Dendritic cell treated with granulocyte-macrophage colony-stimulating factor and Interleukin-4, amounts not matched to agents 40 ng/mL and 50 ng/mL, for 4 days (primary cell): Measurements from ENCODE around the gene MINAR1.

ENCODE experiments used
- H3K27ac Mint-ChIP-seq: one replicate; pipeline ENCODE4 v1.8.0; 2022; ENCODE audit warnings: mild to moderate bottlenecking, mixed read lengths
- H3K27me3 Mint-ChIP-seq: one replicate; pipeline ENCODE4 v1.8.0; 2022; ENCODE audit warnings: mild to moderate bottlenecking, mixed read lengths
- H3K36me3 Mint-ChIP-seq: one replicate; pipeline ENCODE4 v1.8.0; 2022; ENCODE audit warnings: low read depth, mixed read lengths
- H3K4me1 Mint-ChIP-seq: one replicate; pipeline ENCODE4 v1.8.0; 2022; ENCODE audit warnings: low read depth, mixed read lengths
- H3K4me3 Mint-ChIP-seq: one replicate; pipeline ENCODE4 v1.8.0; 2022; ENCODE audit warnings: mild to moderate bottlenecking, moderate library complexity, mixed read lengths
- H3K9me3 Mint-ChIP-seq: one replicate; pipeline ENCODE4 v1.8.0; 2022; ENCODE audit warnings: mixed read lengths
- intact Hi-C: fragments of 100-400 bp; cut with micrococcal nuclease; formaldehyde crosslinking; loops from one replicate; pipeline ENCODE4 v1.15.0; 2022

MINAR1 gene

DNA sequence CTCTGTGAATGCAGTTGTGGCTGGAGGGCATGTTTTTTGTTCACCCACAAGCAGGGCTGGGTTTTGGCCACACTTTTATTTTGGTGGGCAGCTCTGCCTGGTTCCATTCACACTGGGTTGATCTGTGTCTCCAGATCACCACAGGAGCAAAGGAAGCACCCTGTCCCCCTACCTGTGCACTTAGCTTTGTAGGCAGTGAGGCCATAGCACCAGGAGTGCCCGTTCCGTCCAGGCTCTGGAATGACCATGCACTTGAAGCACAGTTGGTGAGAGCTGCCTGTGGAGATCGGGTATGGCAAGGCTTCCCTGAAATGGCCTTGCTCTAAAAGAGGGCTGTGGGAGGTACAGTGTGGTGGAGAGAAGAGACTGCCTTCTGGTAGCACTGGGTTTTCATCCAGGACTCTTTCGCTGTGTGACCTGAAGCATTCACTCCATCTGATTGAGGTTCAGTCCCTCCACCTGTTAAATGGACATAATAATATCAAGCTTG is 31.7 kb downstream of the MINAR1 start:
- no peak overlapping the region for H3K27ac Mint-ChIP-seq
- intact Hi-C loops = no loop called here
- no peaks in the 10 kb centered on the region for H3K36me3 Mint-ChIP-seq

DNA sequence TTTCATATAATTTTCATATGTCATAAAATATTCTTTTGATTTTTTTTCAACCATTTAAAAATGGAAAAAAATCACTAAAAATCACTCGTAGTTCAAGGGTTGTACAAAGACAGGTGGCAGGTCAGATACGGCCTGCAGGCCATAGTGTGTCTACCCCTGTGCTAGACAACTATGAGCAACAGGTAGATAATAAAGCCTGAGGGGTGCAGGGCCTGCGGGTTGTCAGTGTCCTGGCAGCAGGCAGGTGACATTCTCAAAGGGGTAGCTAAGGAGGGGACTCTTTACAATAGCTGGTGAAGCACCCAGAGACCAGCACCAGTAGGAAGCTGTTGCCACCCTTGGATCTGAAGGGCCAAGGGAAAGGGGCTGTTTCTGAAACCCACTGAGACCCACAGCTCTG is 34.4 kb downstream of the MINAR1 start:
- Mint-ChIP-seq H3K4me1 (no peaks in the 10 kb centered on the region), H3K9me3 (no peaks in the 10 kb centered on the region), H3K4me3 (no peak overlapping the region), H3K27me3 (peaks cover 2% of the 10 kb centered on the region), H3K36me3 (no peaks in the 10 kb centered on the region), H3K27ac (no peak overlapping the region)
- intact Hi-C loops = no loop called here

More for the DNA sequence above, 31.7 kb downstream of the MINAR1 start:
- Mint-ChIP-seq H3K9me3 (no peaks in the 10 kb centered on the region), H3K27me3 (no peaks in the 10 kb centered on the region), H3K4me1 (no peaks in the 10 kb centered on the region), H3K4me3 (no peak overlapping the region)

DNA sequence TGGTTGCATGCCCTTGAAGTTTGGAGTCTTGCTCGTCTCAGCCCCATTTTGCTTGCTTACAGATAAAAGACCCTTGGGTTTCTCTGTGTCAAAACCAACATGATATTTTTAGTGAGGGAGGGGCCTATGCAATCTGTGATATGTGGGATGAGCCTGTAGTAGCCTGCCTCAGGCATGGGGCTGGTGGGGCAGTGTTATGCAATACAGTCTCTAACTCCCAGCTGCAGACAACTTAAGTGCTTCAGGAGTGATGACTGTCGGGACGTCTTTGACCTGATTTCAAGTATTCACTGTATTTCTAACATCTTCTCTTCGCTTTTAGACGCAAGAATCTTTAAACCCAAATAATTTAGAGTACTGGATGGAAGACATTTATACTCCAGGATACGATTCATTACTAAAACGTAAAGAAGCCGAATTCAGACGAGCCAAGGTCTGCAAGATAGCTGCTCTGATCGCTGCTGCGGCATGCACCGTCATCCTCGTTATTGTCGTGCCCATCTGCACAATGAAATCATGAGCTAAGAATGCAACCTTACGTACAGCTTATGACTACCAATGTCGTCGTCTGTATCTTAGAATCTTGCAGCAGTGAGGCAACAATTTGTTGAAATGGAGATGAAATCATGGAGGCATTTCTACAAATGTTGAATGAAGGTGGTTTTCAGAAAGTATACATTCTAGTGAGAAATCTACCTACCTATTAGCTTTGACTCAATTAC is 35.9 kb downstream of the MINAR1 start:
- Mint-ChIP-seq H3K36me3 (no peaks in the 10 kb centered on the region), H3K27ac (no peak overlapping the region), H3K9me3 (no peaks in the 10 kb centered on the region), H3K27me3 (peaks cover 2% of the 10 kb centered on the region), H3K4me1 (no peaks in the 10 kb centered on the region), H3K4me3 (no peak overlapping the region)
- intact Hi-C loops = no loop called here

DNA sequence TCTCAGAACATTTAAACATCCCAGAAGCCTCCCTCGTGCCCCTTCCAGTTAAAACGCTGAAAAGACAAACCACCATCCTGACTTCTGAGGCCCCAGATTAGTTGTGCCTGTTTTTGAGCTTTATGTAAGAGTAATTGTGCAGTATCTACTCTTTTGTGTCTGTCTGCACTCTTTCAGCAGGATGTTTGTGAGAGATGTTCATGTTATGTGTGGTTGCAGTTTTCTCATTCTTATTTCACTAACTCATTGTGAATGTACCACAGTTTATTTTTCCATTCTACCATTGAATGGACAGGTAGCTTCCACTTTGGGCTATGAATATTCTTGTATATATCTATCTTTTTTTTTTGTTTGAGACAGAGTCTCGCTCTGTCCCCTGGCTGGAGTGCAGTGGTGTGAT is 40.3 kb downstream of the MINAR1 start:
- Mint-ChIP-seq H3K4me3 (no peak overlapping the region), H3K27ac (no peak overlapping the region), H3K9me3 (no peaks in the 10 kb centered on the region), H3K27me3 (peaks cover 6% of the 10 kb centered on the region), H3K4me1 (no peaks in the 10 kb centered on the region), H3K36me3 (no peaks in the 10 kb centered on the region)
- intact Hi-C loops = no loop called here

DNA sequence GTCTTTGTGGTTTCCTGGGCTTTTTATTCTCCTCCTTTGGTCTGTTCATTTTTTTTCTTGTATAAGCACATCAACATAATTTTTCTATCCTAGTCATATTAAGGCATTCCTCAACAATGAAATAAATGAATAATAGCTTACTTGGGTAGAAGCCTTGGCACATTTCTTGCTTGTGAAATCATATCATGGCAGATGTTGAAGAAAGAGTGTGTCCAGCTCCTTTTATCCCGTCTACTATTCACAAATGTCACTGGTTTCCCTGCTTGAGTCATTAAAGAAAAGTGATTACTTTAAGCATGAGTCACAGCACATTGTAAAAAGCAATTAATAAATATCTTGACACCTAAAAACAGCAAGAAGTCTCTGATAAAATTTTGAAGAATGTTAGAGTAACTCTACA is 42.1 kb downstream of the MINAR1 start:
- Mint-ChIP-seq H3K27me3 (peaks cover 6% of the 10 kb centered on the region), H3K4me3 (no peak overlapping the region), H3K4me1 (no peaks in the 10 kb centered on the region), H3K27ac (no peak overlapping the region), H3K36me3 (no peaks in the 10 kb centered on the region), H3K9me3 (no peaks in the 10 kb centered on the region)
- intact Hi-C loops = no loop called here

DNA sequence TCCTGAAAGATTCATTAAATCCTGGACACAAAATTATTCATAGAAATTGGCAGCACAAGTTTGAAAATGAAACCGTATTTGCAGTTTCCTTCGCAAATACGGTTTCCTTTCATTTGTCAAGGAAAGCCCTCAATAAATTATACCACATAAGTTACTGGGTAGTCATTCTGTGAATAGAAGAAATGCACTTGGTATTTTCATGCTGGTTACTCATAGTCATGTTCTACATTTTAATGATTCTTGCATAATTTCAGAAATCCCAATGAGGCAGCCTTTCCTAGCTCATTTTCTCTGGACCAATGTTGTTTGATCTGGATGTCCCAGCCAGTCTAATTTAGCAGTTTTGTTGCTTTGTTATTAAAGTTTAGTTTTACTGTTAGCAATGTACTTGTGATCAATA is 43.2 kb downstream of the MINAR1 start:
- Mint-ChIP-seq H3K27ac (no peak overlapping the region), H3K4me1 (no peaks in the 10 kb centered on the region), H3K9me3 (no peaks in the 10 kb centered on the region), H3K4me3 (no peak overlapping the region), H3K27me3 (peaks cover 6% of the 10 kb centered on the region), H3K36me3 (no peaks in the 10 kb centered on the region)
- intact Hi-C loops = no loop called here

DNA sequence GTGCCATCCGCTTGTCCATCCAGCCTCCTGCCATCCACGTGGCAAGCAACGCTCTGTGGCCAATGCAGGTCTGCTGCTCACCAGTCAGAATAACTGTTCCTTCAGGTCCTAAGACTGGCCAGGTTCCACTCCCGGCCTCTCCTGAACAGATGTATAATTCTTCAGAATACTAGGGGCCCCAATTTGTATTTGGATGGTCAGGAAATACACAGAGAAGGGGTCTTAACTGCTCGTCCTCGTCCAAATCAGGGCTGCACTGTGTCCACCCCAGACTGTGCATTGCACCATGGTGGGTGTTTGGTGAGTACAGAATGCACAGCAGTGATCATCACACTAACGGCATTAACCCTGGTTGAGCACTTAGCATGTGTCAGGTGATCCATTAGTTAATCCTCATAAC is 46.0 kb downstream of the MINAR1 start:
- Mint-ChIP-seq H3K4me3 (no peak overlapping the region), H3K9me3 (no peaks in the 10 kb centered on the region), H3K36me3 (no peaks in the 10 kb centered on the region), H3K4me1 (no peaks in the 10 kb centered on the region), H3K27ac (no peak overlapping the region), H3K27me3 (peaks cover 6% of the 10 kb centered on the region)
- intact Hi-C loops = no loop called here

DNA sequence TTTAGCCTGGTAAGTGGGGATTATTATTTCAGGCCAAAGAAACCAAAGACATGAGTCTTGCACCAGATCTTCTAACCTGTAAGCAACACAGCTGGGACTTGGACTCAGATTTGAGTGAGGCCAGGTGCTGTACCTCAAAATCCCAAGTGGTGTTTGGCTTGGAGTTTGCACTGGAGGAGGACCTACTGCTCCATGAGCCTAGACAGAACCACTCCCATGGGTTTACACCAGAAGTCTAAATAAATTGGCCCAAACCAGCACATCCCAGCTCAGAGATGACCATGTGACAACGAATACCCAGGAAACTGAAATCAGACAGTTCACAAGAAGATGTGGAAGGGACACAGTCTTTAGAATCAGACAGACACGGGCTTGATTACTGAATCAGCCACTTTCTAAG is 47.5 kb downstream of the MINAR1 start:
- no peak overlapping the region for H3K4me3 Mint-ChIP-seq
- peaks cover 6% of the 10 kb centered on the region for H3K27me3 Mint-ChIP-seq
- no peak overlapping the region for H3K27ac Mint-ChIP-seq
- intact Hi-C loops = no loop called here
- H3K9me3 Mint-ChIP-seq = no peaks in the 10 kb centered on the region
- no peaks in the 10 kb centered on the region for H3K4me1 Mint-ChIP-seq
- no peaks in the 10 kb centered on the region for H3K36me3 Mint-ChIP-seq

DNA sequence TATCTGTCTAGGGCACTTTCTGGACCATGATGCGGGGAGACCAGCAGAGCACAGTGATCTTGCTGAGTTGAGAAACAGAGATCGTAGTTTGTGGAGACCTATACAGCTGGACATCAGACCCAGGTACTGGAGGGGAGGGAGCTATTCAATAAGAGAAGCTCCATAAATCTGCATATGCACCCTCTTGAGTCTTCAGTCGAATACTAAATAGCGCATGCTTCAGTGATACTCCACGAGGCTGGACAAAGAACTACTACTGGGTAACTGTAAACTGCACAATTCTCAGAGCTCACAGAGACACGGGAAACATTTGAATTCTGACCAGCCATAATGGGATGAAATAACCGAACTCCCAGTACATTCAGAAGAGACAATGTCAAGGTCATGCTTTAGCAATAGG is 49.7 kb downstream of the MINAR1 start:
- no peak overlapping the region for H3K4me3 Mint-ChIP-seq
- peaks cover 6% of the 10 kb centered on the region for H3K27me3 Mint-ChIP-seq
- H3K27ac Mint-ChIP-seq = no peak overlapping the region
- H3K9me3 Mint-ChIP-seq = no peaks in the 10 kb centered on the region
- intact Hi-C loops = no loop called here
- no peaks in the 10 kb centered on the region for H3K4me1 Mint-ChIP-seq
- no peaks in the 10 kb centered on the region for H3K36me3 Mint-ChIP-seq
